NCI-H82 treated with DMSO at 0.1 percent for 48 hours (cell line): ENCODE results near the gene TMEM255B.

ENCODE experiments used
- DNase-seq: peaks from one replicate; lab custom pipeline; 2025; ENCODE audit not compliant: unreplicated experiment; lab: John Stamatoyannopoulos, UW

Gene TMEM255B

GRCh38 chr13:113766035-113766800, 7.2 kb downstream of the TMEM255B start:
- DNase-seq: no peak

- no peak for DNase-seq
These were observed 8.3 kb downstream of the TMEM255B start for GRCh38 chr13:113767366-113767765.

GRCh38 chr13:113768018-113768905, 9.2 kb downstream of the TMEM255B start:
- DNase-seq: no peak

GRCh38 chr13:113769106-113769505, 10.1 kb downstream of the TMEM255B start:
- DNase-seq: no peak

GRCh38 chr13:113769881-113770280, 10.9 kb downstream of the TMEM255B start:
- no peak for DNase-seq

GRCh38 chr13:113770441-113770840, 11.4 kb downstream of the TMEM255B start:
- DNase-seq: no peak

GRCh38 chr13:113770937-113771336, 11.9 kb downstream of the TMEM255B start:
- no peak for DNase-seq

- no peak for DNase-seq
These were observed 12.8 kb downstream of the TMEM255B start for GRCh38 chr13:113771709-113772331.

GRCh38 chr13:113774177-113775107, 15.4 kb downstream of the TMEM255B start:
- no peak for DNase-seq

- no peak for DNase-seq
These were observed 16.6 kb downstream of the TMEM255B start for GRCh38 chr13:113775451-113776145.

GRCh38 chr13:113776231-113777125, 17.5 kb downstream of the TMEM255B start:
- no peak for DNase-seq

- no peak for DNase-seq
These were observed 18.6 kb downstream of the TMEM255B start for GRCh38 chr13:113777311-113778260.

- no peak for DNase-seq
These were observed 22.5 kb downstream of the TMEM255B start for GRCh38 chr13:113781571-113781970.

- no peak for DNase-seq
These were observed 23.4 kb downstream of the TMEM255B start for GRCh38 chr13:113782472-113782871.

- no peak for DNase-seq
These were observed 24.3 kb downstream of the TMEM255B start for GRCh38 chr13:113783200-113783881.

GRCh38 chr13:113783966-113784644, 25.1 kb downstream of the TMEM255B start:
- DNase-seq: no peak

GRCh38 chr13:113784645-113785024, 25.6 kb downstream of the TMEM255B start:
- no peak for DNase-seq
